Measurements from ENCODE around the gene LCN10.
A peak's percentile ranks its signal among the peaks of the same experiment; 100 is the strongest.
"Not testable (repeated sequence)": the region's sequence is repeated elsewhere in the genome, so short reads cannot be mapped to it uniquely, and the experiment has no call there.

The LCN10 gene

GRCh38 chr9:136759436-136760325 lies 16.9 kb upstream of the LCN10 start:
- Histone ChIP-seq H3K4me2 (ENCODE audit: low read length) (no peak overlapping the region), H3K27me3 (ENCODE audit: control insufficient read depth, insufficient read depth, low read length) (peaks cover 22% of the 10 kb centered on the region), H3K9ac (ENCODE audit: low read depth, low read length) (no peak overlapping the region), H3K4me1 (ENCODE audit: control insufficient read depth, insufficient read depth, low read length) (peaks cover 14% of the 10 kb centered on the region), H3K4me3 (ENCODE audit: low read length) (no peak overlapping the region), H3K36me3 (ENCODE audit: insufficient read depth, low read length) (no peaks in the 10 kb centered on the region), H3K9me3 (replicated peaks; ENCODE audit: low read length) (peaks cover 8% of the 10 kb centered on the region)

- no peak overlapping the region for H3K4me3 ChIP-seq (ENCODE audit: low read length)
- H3K27me3 ChIP-seq (ENCODE audit: control insufficient read depth, insufficient read depth, low read length) = peaks cover 15% of the 10 kb centered on the region
- H3K9me3 ChIP-seq (replicated peaks; ENCODE audit: low read length) = peaks cover 8% of the 10 kb centered on the region
- peaks cover 14% of the 10 kb centered on the region for H3K4me1 ChIP-seq (ENCODE audit: control insufficient read depth, insufficient read depth, low read length)
- H3K9ac ChIP-seq (ENCODE audit: low read depth, low read length) = no peak overlapping the region
- no peak overlapping the region for H3K4me2 ChIP-seq (ENCODE audit: low read length)
- no peaks in the 10 kb centered on the region for H3K36me3 ChIP-seq (ENCODE audit: insufficient read depth, low read length)
Observed at GRCh38 chr9:136759001-136759400, 16.3 kb upstream of the LCN10 start.

GRCh38 chr9:136757751-136758140 lies 15.0 kb upstream of the LCN10 start:
- Histone ChIP-seq H3K9me3 (replicated peaks; ENCODE audit: low read length) (peaks cover 8% of the 10 kb centered on the region), H3K9ac (ENCODE audit: low read depth, low read length) (peak overlapping the region; percentile 35), H3K4me2 (ENCODE audit: low read length) (peak overlapping the region; percentile 54), H3K4me3 (ENCODE audit: low read length) (no peak overlapping the region), H3K36me3 (ENCODE audit: insufficient read depth, low read length) (no peaks in the 10 kb centered on the region), H3K27me3 (ENCODE audit: control insufficient read depth, insufficient read depth, low read length) (peaks cover 19% of the 10 kb centered on the region), H3K4me1 (ENCODE audit: control insufficient read depth, insufficient read depth, low read length) (peaks cover 14% of the 10 kb centered on the region)

- H3K4me3 ChIP-seq (ENCODE audit: low read length) = no peak overlapping the region
- H3K9me3 ChIP-seq (replicated peaks; ENCODE audit: low read length) = peaks cover 8% of the 10 kb centered on the region
- H3K36me3 ChIP-seq (ENCODE audit: insufficient read depth, low read length) = no peaks in the 10 kb centered on the region
- H3K9ac ChIP-seq (ENCODE audit: low read depth, low read length) = peak overlapping the region; percentile 35
- H3K4me2 ChIP-seq (ENCODE audit: low read length) = peak overlapping the region; percentile 54
- peaks cover 14% of the 10 kb centered on the region for H3K4me1 ChIP-seq (ENCODE audit: control insufficient read depth, insufficient read depth, low read length)
- H3K27me3 ChIP-seq (ENCODE audit: control insufficient read depth, insufficient read depth, low read length) = peaks cover 19% of the 10 kb centered on the region
Observed at GRCh38 chr9:136757328-136757727, 14.6 kb upstream of the LCN10 start.

- Histone ChIP-seq H3K4me3 (ENCODE audit: low read length) (no peak overlapping the region), H3K9me3 (replicated peaks; ENCODE audit: low read length) (peaks cover 8% of the 10 kb centered on the region), H3K9ac (ENCODE audit: low read depth, low read length) (no peak overlapping the region), H3K4me1 (ENCODE audit: control insufficient read depth, insufficient read depth, low read length) (peaks cover 14% of the 10 kb centered on the region), H3K4me2 (ENCODE audit: low read length) (no peak overlapping the region), H3K27me3 (ENCODE audit: control insufficient read depth, insufficient read depth, low read length) (peaks cover 23% of the 10 kb centered on the region), H3K36me3 (ENCODE audit: insufficient read depth, low read length) (no peaks in the 10 kb centered on the region)
Observed at GRCh38 chr9:136756836-136757235, 14.1 kb upstream of the LCN10 start.

- peaks cover 8% of the 10 kb centered on the region for H3K9me3 ChIP-seq (replicated peaks; ENCODE audit: low read length)
- peaks cover 29% of the 10 kb centered on the region for H3K27me3 ChIP-seq (ENCODE audit: control insufficient read depth, insufficient read depth, low read length)
- H3K36me3 ChIP-seq (ENCODE audit: insufficient read depth, low read length) = no peaks in the 10 kb centered on the region
- no peak overlapping the region for H3K4me2 ChIP-seq (ENCODE audit: low read length)
- no peak overlapping the region for H3K4me3 ChIP-seq (ENCODE audit: low read length)
- peaks cover 14% of the 10 kb centered on the region for H3K4me1 ChIP-seq (ENCODE audit: control insufficient read depth, insufficient read depth, low read length)
- H3K9ac ChIP-seq (ENCODE audit: low read depth, low read length) = no peak overlapping the region
Observed at GRCh38 chr9:136756134-136756438, 13.3 kb upstream of the LCN10 start.

GRCh38 chr9:136755302-136756133 lies 12.8 kb upstream of the LCN10 start:
- not testable (repeated sequence) for H3K4me3 ChIP-seq (ENCODE audit: low read length); H3K36me3 ChIP-seq (ENCODE audit: insufficient read depth, low read length); H3K9me3 ChIP-seq (replicated peaks; ENCODE audit: low read length); H3K4me2 ChIP-seq (ENCODE audit: low read length); H3K9ac ChIP-seq (ENCODE audit: low read depth, low read length)
- Histone ChIP-seq H3K27me3 (ENCODE audit: control insufficient read depth, insufficient read depth, low read length) (peaks cover 29% of the 10 kb centered on the region), H3K4me1 (ENCODE audit: control insufficient read depth, insufficient read depth, low read length) (peaks cover 11% of the 10 kb centered on the region)

GRCh38 chr9:136754626-136755301 lies 12.0 kb upstream of the LCN10 start:
- Histone ChIP-seq H3K9ac (ENCODE audit: low read depth, low read length) (no peak overlapping the region), H3K9me3 (replicated peaks; ENCODE audit: low read length) (peaks cover 8% of the 10 kb centered on the region), H3K36me3 (ENCODE audit: insufficient read depth, low read length) (no peaks in the 10 kb centered on the region), H3K27me3 (ENCODE audit: control insufficient read depth, insufficient read depth, low read length) (peaks cover 24% of the 10 kb centered on the region), H3K4me3 (ENCODE audit: low read length) (no peak overlapping the region), H3K4me1 (ENCODE audit: control insufficient read depth, insufficient read depth, low read length) (peaks cover 11% of the 10 kb centered on the region), H3K4me2 (ENCODE audit: low read length) (no peak overlapping the region)

- Histone ChIP-seq H3K4me3 (ENCODE audit: low read length) (no peak overlapping the region), H3K4me1 (ENCODE audit: control insufficient read depth, insufficient read depth, low read length) (peaks cover 11% of the 10 kb centered on the region), H3K9ac (ENCODE audit: low read depth, low read length) (no peak overlapping the region), H3K36me3 (ENCODE audit: insufficient read depth, low read length) (no peaks in the 10 kb centered on the region), H3K27me3 (ENCODE audit: control insufficient read depth, insufficient read depth, low read length) (peaks cover 24% of the 10 kb centered on the region), H3K9me3 (replicated peaks; ENCODE audit: low read length) (peaks cover 8% of the 10 kb centered on the region), H3K4me2 (ENCODE audit: low read length) (no peak overlapping the region)
Observed at GRCh38 chr9:136754059-136754572, 11.4 kb upstream of the LCN10 start.

- Histone ChIP-seq H3K4me3 (ENCODE audit: low read length) (no peak overlapping the region), H3K27me3 (ENCODE audit: control insufficient read depth, insufficient read depth, low read length) (peaks cover 26% of the 10 kb centered on the region), H3K9ac (ENCODE audit: low read depth, low read length) (no peak overlapping the region), H3K36me3 (ENCODE audit: insufficient read depth, low read length) (no peaks in the 10 kb centered on the region), H3K4me2 (ENCODE audit: low read length) (no peak overlapping the region), H3K9me3 (replicated peaks; ENCODE audit: low read length) (peaks cover 8% of the 10 kb centered on the region), H3K4me1 (ENCODE audit: control insufficient read depth, insufficient read depth, low read length) (peaks cover 11% of the 10 kb centered on the region)
Observed at GRCh38 chr9:136753371-136754058, 10.8 kb upstream of the LCN10 start.

GRCh38 chr9:136751814-136752213 lies 9.1 kb upstream of the LCN10 start:
- H3K4me1 ChIP-seq (ENCODE audit: control insufficient read depth, insufficient read depth, low read length) = no peaks in the 10 kb centered on the region

More at GRCh38 chr9:136751814-136752213, 9.1 kb upstream of the LCN10 start:
- H3K4me2 ChIP-seq (ENCODE audit: low read length) = no peak overlapping the region
- H3K4me3 ChIP-seq (ENCODE audit: low read length) = no peak overlapping the region
- H3K36me3 ChIP-seq (ENCODE audit: insufficient read depth, low read length) = no peaks in the 10 kb centered on the region
- peaks cover 26% of the 10 kb centered on the region for H3K27me3 ChIP-seq (ENCODE audit: control insufficient read depth, insufficient read depth, low read length)
- no peak overlapping the region for H3K9ac ChIP-seq (ENCODE audit: low read depth, low read length)
- peaks cover 8% of the 10 kb centered on the region for H3K9me3 ChIP-seq (replicated peaks; ENCODE audit: low read length)

Measured in skeletal muscle satellite cell (primary cell).